Measurements from ENCODE around the gene RBM5.
A peak's percentile ranks its signal among the peaks of the same experiment; 100 is the strongest.

The RBM5 gene

DNA sequence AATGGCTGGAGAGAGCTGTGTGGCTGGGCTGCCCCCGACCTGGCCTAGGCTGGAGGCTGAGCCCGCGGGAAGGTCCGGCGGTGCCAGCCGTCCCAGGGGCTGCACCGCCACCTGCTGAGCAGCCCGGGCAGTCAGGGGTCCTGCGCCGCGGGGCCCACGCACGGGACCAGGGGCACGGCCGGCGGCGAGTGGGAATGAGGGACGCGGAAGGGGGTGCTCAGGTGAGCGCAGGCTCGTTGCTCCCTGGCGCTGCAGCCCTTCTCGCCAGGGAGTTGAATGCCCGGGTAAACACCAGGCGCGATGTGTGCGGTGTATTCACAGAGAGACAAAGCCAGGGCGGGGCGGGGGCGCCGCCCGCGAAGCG lies 65.7 kb downstream of the RBM5 start:
- TF ChIP-seq, protein P1, sequence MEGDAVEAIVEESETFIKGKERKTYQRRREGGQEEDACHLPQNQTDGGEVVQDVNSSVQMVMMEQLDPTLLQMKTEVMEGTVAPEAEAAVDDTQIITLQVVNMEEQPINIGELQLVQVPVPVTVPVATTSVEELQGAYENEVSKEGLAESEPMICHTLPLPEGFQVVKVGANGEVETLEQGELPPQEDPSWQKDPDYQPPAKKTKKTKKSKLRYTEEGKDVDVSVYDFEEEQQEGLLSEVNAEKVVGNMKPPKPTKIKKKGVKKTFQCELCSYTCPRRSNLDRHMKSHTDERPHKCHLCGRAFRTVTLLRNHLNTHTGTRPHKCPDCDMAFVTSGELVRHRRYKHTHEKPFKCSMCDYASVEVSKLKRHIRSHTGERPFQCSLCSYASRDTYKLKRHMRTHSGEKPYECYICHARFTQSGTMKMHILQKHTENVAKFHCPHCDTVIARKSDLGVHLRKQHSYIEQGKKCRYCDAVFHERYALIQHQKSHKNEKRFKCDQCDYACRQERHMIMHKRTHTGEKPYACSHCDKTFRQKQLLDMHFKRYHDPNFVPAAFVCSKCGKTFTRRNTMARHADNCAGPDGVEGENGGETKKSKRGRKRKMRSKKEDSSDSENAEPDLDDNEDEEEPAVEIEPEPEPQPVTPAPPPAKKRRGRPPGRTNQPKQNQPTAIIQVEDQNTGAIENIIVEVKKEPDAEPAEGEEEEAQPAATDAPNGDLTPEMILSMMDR (IDR thresholded peaks at IDR 0.05; ENCODE audit: insufficient read depth, low read length, poor library complexity, severe bottlenecking): no peak
- no peak for TF ChIP-seq EZH2phosphoT487 (conservative IDR thresholded peaks at IDR 0.05; ENCODE audit: low read length)
- H3K9ac ChIP-seq (ENCODE audit: low read length): no peak overlapping the region
- no peak overlapping the region for H2AFZ ChIP-seq (ENCODE audit: low read depth, low read length, severe bottlenecking)

DNA sequence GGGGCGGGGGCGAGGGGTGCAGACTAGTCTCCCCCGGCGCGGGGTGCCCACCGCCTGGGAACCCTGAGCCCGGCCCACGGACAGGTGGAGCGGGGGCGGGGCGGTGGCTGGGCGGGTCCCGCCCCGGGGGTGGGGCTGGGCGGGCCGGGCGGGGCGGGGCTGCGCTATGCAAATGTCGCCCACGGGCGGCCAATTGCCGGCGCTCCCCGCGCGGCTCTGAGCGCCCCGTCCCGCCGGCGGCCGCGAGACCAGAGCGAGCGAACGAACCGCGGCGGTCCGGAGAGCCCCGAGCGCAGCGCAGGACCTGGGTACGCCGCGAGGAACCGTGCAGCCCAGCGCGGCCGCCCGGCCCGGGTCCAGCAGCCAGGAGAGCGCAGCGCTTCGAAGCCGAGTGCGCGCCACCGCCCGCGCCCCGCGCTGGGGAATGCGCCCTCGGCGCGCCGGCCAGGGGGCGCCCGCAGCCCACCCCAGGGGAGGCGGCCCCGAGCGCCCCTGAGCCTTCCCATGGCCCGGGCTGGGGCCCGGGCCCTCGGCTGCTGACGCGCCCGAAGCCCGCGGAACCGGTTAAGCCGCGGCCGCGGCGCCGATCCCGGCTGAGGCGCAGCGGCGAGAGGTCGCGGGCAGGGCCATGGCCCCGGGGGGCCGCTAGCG lies 66.2 kb downstream of the RBM5 start, which contains the start of gene SEMA3F:
TSS of gene SEMA3F (plus strand) at position 485 of the 651 bp plus-strand sequence. CDS start 4,299 bp downstream, outside the sequence.
- Histone ChIP-seq H3K9me2 (replicated peaks; ENCODE audit: insufficient read depth, low read length) (no peaks in the 10 kb centered on the region), H3K4me3 (ENCODE audit: insufficient read depth, low read length, poor library complexity, severe bottlenecking) (peak within 1 kb of the TSS; percentile 51), H4K20me1 (ENCODE audit: low read depth, low read length) (no peaks in the 10 kb centered on the region), H3F3A (ENCODE audit: insufficient read depth) (no peaks in the 10 kb centered on the region), H2AFZ (ENCODE audit: low read depth, low read length, severe bottlenecking) (no peak within 1 kb of the TSS), H3K27me3 (ENCODE audit: low read length) (no peaks in the 10 kb centered on the region), H3K9ac (ENCODE audit: low read length) (no peak within 1 kb of the TSS), H3K36me3 (ENCODE audit: low read length) (no peaks in the 10 kb centered on the region), H3K79me2 (ENCODE audit: insufficient read depth, low read length) (no peaks in the 10 kb centered on the region), H3K4me2 (ENCODE audit: low read depth, low read length, poor library complexity, severe bottlenecking) (peak within 1 kb of the TSS; percentile 55), H3K27ac (ENCODE audit: low read depth, low read length) (no peak within 1 kb of the TSS), H3K9me3 (ENCODE audit: insufficient read depth, low read length) (no peaks in the 10 kb centered on the region)
- no peak for TF ChIP-seq EZH2phosphoT487 (conservative IDR thresholded peaks at IDR 0.05; ENCODE audit: low read length)
- TF ChIP-seq, protein P1 (IDR thresholded peaks at IDR 0.05; ENCODE audit: insufficient read depth, low read length, poor library complexity, severe bottlenecking): no peak

More for the DNA sequence above, 65.7 kb downstream of the RBM5 start:
- no peaks in the 10 kb centered on the region for H4K20me1 ChIP-seq (ENCODE audit: low read depth, low read length)
- H3K79me2 ChIP-seq (ENCODE audit: insufficient read depth, low read length): no peaks in the 10 kb centered on the region
- no peaks in the 10 kb centered on the region for H3F3A ChIP-seq (ENCODE audit: insufficient read depth)
- no peaks in the 10 kb centered on the region for H3K9me3 ChIP-seq (ENCODE audit: insufficient read depth, low read length)
- no peaks in the 10 kb centered on the region for H3K36me3 ChIP-seq (ENCODE audit: low read length)
- no peak overlapping the region for H3K27ac ChIP-seq (ENCODE audit: low read depth, low read length)
- H3K4me3 ChIP-seq (ENCODE audit: insufficient read depth, low read length, poor library complexity, severe bottlenecking): peak overlapping the region; percentile 34
- no peaks in the 10 kb centered on the region for H3K9me2 ChIP-seq (replicated peaks; ENCODE audit: insufficient read depth, low read length)
- no peaks in the 10 kb centered on the region for H3K27me3 ChIP-seq (ENCODE audit: low read length)
- peak overlapping the region; percentile 55 for H3K4me2 ChIP-seq (ENCODE audit: low read depth, low read length, poor library complexity, severe bottlenecking)

DNA sequence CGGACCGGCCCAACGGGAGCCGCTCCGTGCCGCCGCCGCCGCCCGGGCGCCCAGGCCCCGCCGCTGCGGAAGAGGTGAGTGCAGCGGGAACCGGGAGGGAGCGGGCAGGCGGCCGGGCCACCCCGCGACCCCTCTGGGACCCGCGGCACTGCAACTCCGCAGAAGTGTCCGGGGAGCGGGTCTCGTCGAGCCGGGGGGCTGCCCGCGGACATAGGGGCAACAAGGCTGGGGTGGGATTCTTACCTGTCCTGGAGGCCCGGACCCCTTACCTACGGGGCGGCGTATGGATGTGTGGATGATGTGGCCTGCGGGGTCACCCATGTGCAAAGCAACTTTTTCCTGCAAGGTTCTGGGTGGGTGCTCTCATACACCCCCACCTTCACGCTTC lies 66.8 kb downstream of the RBM5 start:
- no peak overlapping the region for H3K27ac ChIP-seq (ENCODE audit: low read depth, low read length)
- no peaks in the 10 kb centered on the region for H3K36me3 ChIP-seq (ENCODE audit: low read length)
- H3F3A ChIP-seq (ENCODE audit: insufficient read depth): no peaks in the 10 kb centered on the region
- H3K4me3 ChIP-seq (ENCODE audit: insufficient read depth, low read length, poor library complexity, severe bottlenecking): no peak overlapping the region
- peak overlapping the region; percentile 45 for H3K4me2 ChIP-seq (ENCODE audit: low read depth, low read length, poor library complexity, severe bottlenecking)
- no peak overlapping the region for H3K9ac ChIP-seq (ENCODE audit: low read length)
- H2AFZ ChIP-seq (ENCODE audit: low read depth, low read length, severe bottlenecking): no peak overlapping the region
- H3K27me3 ChIP-seq (ENCODE audit: low read length): no peaks in the 10 kb centered on the region
- H3K79me2 ChIP-seq (ENCODE audit: insufficient read depth, low read length): no peaks in the 10 kb centered on the region
- H3K9me2 ChIP-seq (replicated peaks; ENCODE audit: insufficient read depth, low read length): no peaks in the 10 kb centered on the region
- no peaks in the 10 kb centered on the region for H4K20me1 ChIP-seq (ENCODE audit: low read depth, low read length)
- H3K9me3 ChIP-seq (ENCODE audit: insufficient read depth, low read length): no peaks in the 10 kb centered on the region
- TF ChIP-seq, protein P1 (IDR thresholded peaks at IDR 0.05; ENCODE audit: insufficient read depth, low read length, poor library complexity, severe bottlenecking): no peak
- no peak for TF ChIP-seq EZH2phosphoT487 (conservative IDR thresholded peaks at IDR 0.05; ENCODE audit: low read length)

Measured in SU-DHL-6 (cell line).